H9 (cell line): ENCODE results near the gene CRIP2. TPM values are rescaled to one million over a fixed set of nuclear protein-coding genes. Genes with fewer than 3 reads are reported as not detected.

Source experiments
- DNase-seq: peaks from one replicate; pipeline ENCODE4 v3.0.0-alpha.2; 2017
- H2AFZ ChIP-seq: one replicate; pipeline ENCODE4 v1.6.1; 2013; ENCODE audit warnings: mild to moderate bottlenecking, low read length, control low read depth, moderate library complexity
- H2AK5ac ChIP-seq: 2 replicates; pipeline ENCODE4 v1.6.1; 2013; ENCODE audit warnings: low read length, control low read depth, mixed read lengths; ENCODE audit not compliant: insufficient read length
- H2BK120ac ChIP-seq: one replicate; pipeline ENCODE4 v1.6.1; 2013; ENCODE audit warnings: low read depth, mild to moderate bottlenecking, low read length, control low read depth, inconsistent platforms; ENCODE audit not compliant: poor library complexity, severe bottlenecking
- H2BK12ac ChIP-seq: 2 replicates; pipeline ENCODE4 v1.6.1; 2013; ENCODE audit warnings: low read length, control low read depth, mixed read lengths, low read depth; ENCODE audit not compliant: insufficient read length
- H2BK15ac ChIP-seq: 2 replicates; pipeline ENCODE4 v1.6.1; 2013; ENCODE audit warnings: low read depth, low read length, control low read depth
- H2BK20ac ChIP-seq: one replicate; pipeline ENCODE4 v1.6.1; 2013; ENCODE audit warnings: low read depth, mild to moderate bottlenecking, low read length, control low read depth, inconsistent platforms; ENCODE audit not compliant: poor library complexity, severe bottlenecking
- H2BK5ac ChIP-seq: 2 replicates; pipeline ENCODE4 v1.6.1; 2013; ENCODE audit warnings: low read length, control low read depth, mixed read lengths; ENCODE audit not compliant: insufficient read length
- H3K14ac ChIP-seq: 2 replicates; pipeline ENCODE4 v1.6.1; 2013; ENCODE audit warnings: low read length, control low read depth; ENCODE audit not compliant: insufficient read depth
- H3K18ac ChIP-seq: 2 replicates; pipeline ENCODE4 v1.6.1; 2013; ENCODE audit warnings: low read depth, mild to moderate bottlenecking, mixed read lengths, low read length, control low read depth; ENCODE audit not compliant: insufficient read length
- H3K23ac ChIP-seq: 2 replicates; pipeline ENCODE4 v1.6.1; 2013; ENCODE audit warnings: low read length, control low read depth, mixed read lengths, low read depth; ENCODE audit not compliant: insufficient read length
- H3K23me2 ChIP-seq: 2 replicates; pipeline ENCODE4 v1.6.1; 2013; ENCODE audit warnings: low read depth, mild to moderate bottlenecking, mixed read lengths, low read length, control low read depth; ENCODE audit not compliant: insufficient read length, poor library complexity, severe bottlenecking
- H3K27ac ChIP-seq: 2 replicates; pipeline ENCODE4 v1.5.1; 2013; ENCODE audit warnings: low read length, control low read depth, mixed read lengths, low read depth; ENCODE audit not compliant: insufficient read length
- H3K27me3 ChIP-seq: 2 replicates; pipeline ENCODE4 v1.6.1; 2013; ENCODE audit warnings: low read length, control low read depth, inconsistent platforms; ENCODE audit not compliant: insufficient read depth
- H3K4ac ChIP-seq: 2 replicates; pipeline ENCODE4 v1.6.1; 2013; ENCODE audit warnings: low read depth, mild to moderate bottlenecking, control low read depth, inconsistent platforms, low read length, moderate library complexity
- H3K4me1 ChIP-seq: 2 replicates; pipeline ENCODE4 v1.6.1; 2013; ENCODE audit warnings: low read length, control low read depth, inconsistent platforms; ENCODE audit not compliant: insufficient read depth
- H3K4me2 ChIP-seq: 2 replicates; pipeline ENCODE4 v1.6.1; 2013; ENCODE audit warnings: low read length, control low read depth, mixed read lengths; ENCODE audit not compliant: insufficient read length, insufficient read depth
- H3K56ac ChIP-seq: 2 replicates; pipeline ENCODE4 v1.6.1; 2013; ENCODE audit warnings: low read depth, mild to moderate bottlenecking, mixed read lengths, low read length, control low read depth; ENCODE audit not compliant: insufficient read length
- H3K79me1 ChIP-seq: 2 replicates; pipeline ENCODE4 v1.6.1; 2013; ENCODE audit warnings: low read depth, mild to moderate bottlenecking, moderate library complexity, low read length, control low read depth, inconsistent platforms; ENCODE audit not compliant: insufficient read depth, poor library complexity, severe bottlenecking
- H3K79me2 ChIP-seq: 2 replicates; pipeline ENCODE4 v1.6.1; 2013; ENCODE audit warnings: low read length, control low read depth, inconsistent platforms; ENCODE audit not compliant: insufficient read depth
- H3K9ac ChIP-seq: 2 replicates; pipeline ENCODE4 v1.6.1; 2013; ENCODE audit warnings: low read length, control low read depth, mixed read lengths; ENCODE audit not compliant: insufficient read length; ENCODE audit errors: extremely low read depth
- H3K9me3 ChIP-seq: one replicate; pipeline ENCODE4 v1.6.1; 2013; ENCODE audit warnings: low read depth, low read length, inconsistent platforms; ENCODE audit not compliant: control insufficient read depth
- H3T11ph ChIP-seq: one replicate; pipeline ENCODE4 v1.6.1; 2013; ENCODE audit warnings: mild to moderate bottlenecking, low read length, control low read depth, inconsistent platforms
- H4K20me1 ChIP-seq: one replicate; pipeline ENCODE4 v1.6.1; 2013; ENCODE audit not compliant: control insufficient read depth, insufficient read length, insufficient read depth
- H4K5ac ChIP-seq: 2 replicates; pipeline ENCODE4 v1.6.1; 2013; ENCODE audit warnings: low read depth, mild to moderate bottlenecking, mixed read lengths, low read length, control low read depth; ENCODE audit not compliant: insufficient read length
- H4K8ac ChIP-seq: replicated peaks from 2 replicates; pipeline ENCODE4 v1.6.1; 2013; ENCODE audit warnings: low read length, control low read depth, mixed read lengths, low read depth; ENCODE audit not compliant: insufficient read length
- H4K91ac ChIP-seq: 2 replicates; pipeline ENCODE4 v1.6.1; 2013; ENCODE audit warnings: low read depth, mild to moderate bottlenecking, moderate library complexity, mixed read lengths, low read length, control low read depth; ENCODE audit not compliant: insufficient read length
- H3K27ac Mint-ChIP-seq, 3 experiments: 2 replicates in 2 of 3; 3 replicates in 1 of 3; pipeline ENCODE4 v1.8.0; 2020 to 2021; ENCODE audit warnings: mixed read lengths in 3 of 3, mild to moderate bottlenecking in 1 of 3, moderate library complexity in 1 of 3
- H3K27me3 Mint-ChIP-seq: 2 replicates; pipeline ENCODE4 v1.8.0; 2021; ENCODE audit warnings: low read depth, mild to moderate bottlenecking, moderate library complexity, mixed read lengths
- H3K36me3 Mint-ChIP-seq, 3 experiments: 2 replicates in 2 of 3; 3 replicates in 1 of 3; pipeline ENCODE4 v1.8.0; 2020 to 2021; ENCODE audit warnings: low read depth in 3 of 3, mixed read lengths in 3 of 3; ENCODE audit not compliant: insufficient read depth in 1 of 3
- H3K4me1 Mint-ChIP-seq, 2 experiments: 2 replicates each; pipeline ENCODE4 v1.8.0; 2020; ENCODE audit warnings: mixed read lengths in 2 of 2
- H3K4me3 Mint-ChIP-seq, 2 experiments: 2 replicates in 1 of 2; 3 replicates in 1 of 2; pipeline ENCODE4 v1.8.0; 2020 to 2021; ENCODE audit warnings: mild to moderate bottlenecking in 2 of 2, mixed read lengths in 2 of 2, moderate library complexity in 1 of 2
- H3K9me3 Mint-ChIP-seq, 2 experiments: 2 replicates in 1 of 2; 3 replicates in 1 of 2; pipeline ENCODE4 v1.8.0; 2020; ENCODE audit warnings: mild to moderate bottlenecking in 2 of 2, mixed read lengths in 2 of 2, moderate library complexity in 1 of 2
- CTCF ChIP-seq: fragments of 200-600 bp; sonication (generic); conservative IDR thresholded peaks from 3 replicates; pipeline ENCODE4 v1.8.0; 2021; ENCODE audit warnings: antibody characterized with exemption, mild to moderate bottlenecking
- WGBS: extraction: QIAGEN DNeasy Blood & Tissue Kit; methylation state at CpG from one replicate; pipeline ENCODE4 v1.1.7; 2013; ENCODE audit warnings: missing lambda C conversion rate, low lambda C conversion rate, mixed read lengths; ENCODE audit not compliant: insufficient read length; ENCODE audit errors: extremely low coverage; 5-methylcytosine and 5-hydroxymethylcytosine counted together
- total RNA-seq: library from RNA; stranded (reverse); gene quantifications from 2 replicates; pipeline ENCODE4 v1.2.1, GENCODE V29; 2021

CRIP2 gene
- total RNA-seq, 1 experiment from 2014 or later, result 5.7 TPM

GRCh38 chr14:105486163-105486973 lies 11.7 kb downstream of the CRIP2 start, which contains the start of gene CRIP1:
CRIP1 (plus strand) TSS chr14:105486886; CDS start chr14:105487260, 374 bp downstream.
- Histone ChIP-seq H2BK15ac (no peak within 1 kb of the TSS), H3K4me2 (peak within 1 kb of the TSS; percentile 15), H2BK12ac (no peak within 1 kb of the TSS), H2BK120ac (no peak within 1 kb of the TSS), H2AK5ac (no peak within 1 kb of the TSS), H4K5ac (no peak within 1 kb of the TSS), H4K8ac (no peak within 1 kb of the TSS), H3K23me2 (peaks cover 6% of the 10 kb centered on the region), H3K23ac (no peak within 1 kb of the TSS), H2AFZ (no peak within 1 kb of the TSS), H2BK20ac (no peak within 1 kb of the TSS), H3K27ac (no peak within 1 kb of the TSS), H4K91ac (no peak within 1 kb of the TSS), H3K9me3 (no peaks in the 10 kb centered on the region), H2BK5ac (no peak within 1 kb of the TSS), H3K56ac (no peak within 1 kb of the TSS), H3K4ac (no peak within 1 kb of the TSS), H3T11ph (no peak within 1 kb of the TSS), H3K79me2 (no peaks in the 10 kb centered on the region), H4K20me1 (no peaks in the 10 kb centered on the region), H3K79me1 (no peaks in the 10 kb centered on the region), H3K27me3 (peaks cover 26% of the 10 kb centered on the region; the same call in 1 of the 2 replicates), H3K4me1 (no peaks in the 10 kb centered on the region), H3K14ac (peak within 1 kb of the TSS; percentile 8; the same call in 1 of the 2 replicates), H3K18ac (peak within 1 kb of the TSS; percentile 27), H3K9ac (no peak within 1 kb of the TSS)
- H3K4me1 Mint-ChIP-seq, result peaks cover 12 to 18% of the 10 kb centered on the region in 2 experiments
- peak within 1 kb of the TSS; percentile 17 to 75; a peak in 4 of 5 replicates for H3K4me3 Mint-ChIP-seq
- H3K27ac Mint-ChIP-seq, result peak within 1 kb of the TSS in 1 of 3 experiments; percentile 65; a peak in 1 of 7 replicates
- no CpG with 5 or more reads among the region's 56 CpGs for WGBS
- peaks cover 74% of the 10 kb centered on the region for H3K27me3 Mint-ChIP-seq
- no peak for DNase-seq
- no peaks in the 10 kb centered on the region for H3K9me3 Mint-ChIP-seq
- no peaks in the 10 kb centered on the region; a peak in 1 of 7 replicates for H3K36me3 Mint-ChIP-seq
- no peak for TF ChIP-seq CTCF
